Stimulated activated naive CD8-positive, alpha-beta T cell treated with anti-CD3 and anti-CD28 coated beads, Interleukin-15, Interleukin-2, amounts not matched to agents 100 ng/mL and 50 ng/mL, for 24 hours (primary cell): ENCODE measurements around the gene CCDC142.

Experiments used
- H3K27ac Mint-ChIP-seq: one replicate; pipeline ENCODE4 v1.8.0; 2021; ENCODE audit warnings: mild to moderate bottlenecking, mixed read lengths
- H3K27me3 Mint-ChIP-seq: one replicate; pipeline ENCODE4 v1.8.0; 2021; ENCODE audit warnings: mixed read lengths
- H3K36me3 Mint-ChIP-seq: one replicate; pipeline ENCODE4 v1.8.0; 2021; ENCODE audit warnings: low read depth, mixed read lengths
- H3K4me1 Mint-ChIP-seq: one replicate; pipeline ENCODE4 v1.8.0; 2021; ENCODE audit warnings: low read depth, mixed read lengths
- H3K4me3 Mint-ChIP-seq: one replicate; pipeline ENCODE4 v1.8.0; 2021; ENCODE audit warnings: mild to moderate bottlenecking, mixed read lengths
- H3K9me3 Mint-ChIP-seq: one replicate; pipeline ENCODE4 v1.8.0; 2021; ENCODE audit warnings: mixed read lengths

Gene CCDC142

DNA sequence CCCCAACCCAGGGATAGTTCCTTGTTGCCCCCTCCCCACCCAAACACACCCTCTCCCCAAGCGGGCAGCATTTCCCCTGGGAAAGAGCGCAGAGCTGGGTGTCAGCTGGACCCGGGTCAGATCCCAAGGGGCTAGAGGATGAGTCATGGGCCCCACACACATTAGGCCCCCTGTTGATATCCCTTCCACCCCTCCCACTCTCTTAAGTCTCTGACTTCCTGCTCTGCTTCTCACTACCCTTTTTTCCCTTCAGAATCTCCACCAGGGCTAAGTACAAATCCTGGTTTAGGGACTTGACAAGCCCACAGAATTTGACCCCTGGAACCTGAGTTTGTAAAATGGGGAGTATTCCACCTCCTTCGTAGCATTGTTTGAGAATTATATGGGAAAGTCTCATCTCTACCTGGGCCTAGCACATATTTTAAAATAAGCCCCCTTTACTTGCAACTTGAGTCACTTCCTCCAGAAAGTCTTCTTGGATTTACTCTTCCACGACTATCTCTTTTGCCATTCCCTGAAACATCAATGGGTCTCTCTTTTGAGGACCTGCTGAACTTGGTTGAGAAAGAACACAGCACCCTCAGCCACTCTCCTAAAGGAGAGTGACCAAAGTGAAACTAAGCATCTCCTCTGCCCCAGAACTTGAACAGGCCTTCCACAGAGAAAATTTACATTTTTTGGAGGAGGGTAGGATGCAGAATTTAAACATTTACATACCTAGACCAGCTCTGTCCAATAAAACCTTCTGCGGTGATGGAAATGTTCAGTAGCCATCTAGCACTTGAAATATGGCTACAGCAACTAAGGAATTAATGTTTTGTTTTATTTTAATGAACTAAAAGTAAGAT, 45.7 kb downstream of the CCDC142 start:
- Mint-ChIP-seq H3K4me3 (no peak overlapping the region), H3K27ac (no peak overlapping the region)

DNA sequence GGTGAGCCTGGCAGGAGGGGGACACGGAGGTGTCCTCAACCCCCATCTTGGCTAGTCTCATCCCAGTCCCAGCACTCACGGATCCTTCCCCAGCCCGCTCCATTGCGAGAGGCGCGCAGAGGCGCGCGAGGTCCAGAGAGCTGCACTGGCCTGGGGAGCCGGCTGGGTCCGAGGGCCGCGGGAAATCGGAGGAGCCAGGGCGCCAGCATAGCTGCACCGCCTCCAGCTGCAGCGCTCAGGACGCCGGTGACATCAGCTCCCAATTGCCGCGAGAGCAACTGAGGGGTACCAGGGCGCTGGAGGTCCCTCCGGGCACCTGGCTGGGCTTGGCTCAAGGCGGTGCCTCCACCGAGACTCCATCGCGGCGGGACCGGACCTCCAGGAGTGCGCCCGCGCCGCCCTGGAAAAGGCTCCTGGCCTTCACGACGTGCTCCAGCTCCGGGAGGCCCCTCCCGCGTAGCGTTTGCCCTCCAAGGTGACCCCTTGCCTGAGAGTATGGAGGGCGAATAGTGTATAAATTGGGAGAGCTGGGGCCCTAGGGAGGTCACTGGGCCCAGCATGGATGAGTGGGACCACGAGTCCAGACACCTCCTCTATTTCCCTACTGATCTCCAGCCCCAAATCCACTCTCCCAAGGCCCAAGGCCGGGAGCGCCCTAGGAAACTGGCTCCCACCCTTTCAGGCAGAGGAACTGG, 46.5 kb downstream of the CCDC142 start:
- no peaks in the 10 kb centered on the region for H3K9me3 Mint-ChIP-seq
- no peak overlapping the region for H3K4me3 Mint-ChIP-seq
- H3K4me1 Mint-ChIP-seq = peaks cover 21% of the 10 kb centered on the region
- H3K27ac Mint-ChIP-seq = no peak overlapping the region
- no peaks in the 10 kb centered on the region for H3K36me3 Mint-ChIP-seq
- peaks cover 9% of the 10 kb centered on the region for H3K27me3 Mint-ChIP-seq

More for the DNA sequence above, 45.7 kb downstream of the CCDC142 start:
- Mint-ChIP-seq H3K27me3 (peaks cover 9% of the 10 kb centered on the region), H3K4me1 (peaks cover 21% of the 10 kb centered on the region), H3K36me3 (no peaks in the 10 kb centered on the region), H3K9me3 (no peaks in the 10 kb centered on the region)

DNA sequence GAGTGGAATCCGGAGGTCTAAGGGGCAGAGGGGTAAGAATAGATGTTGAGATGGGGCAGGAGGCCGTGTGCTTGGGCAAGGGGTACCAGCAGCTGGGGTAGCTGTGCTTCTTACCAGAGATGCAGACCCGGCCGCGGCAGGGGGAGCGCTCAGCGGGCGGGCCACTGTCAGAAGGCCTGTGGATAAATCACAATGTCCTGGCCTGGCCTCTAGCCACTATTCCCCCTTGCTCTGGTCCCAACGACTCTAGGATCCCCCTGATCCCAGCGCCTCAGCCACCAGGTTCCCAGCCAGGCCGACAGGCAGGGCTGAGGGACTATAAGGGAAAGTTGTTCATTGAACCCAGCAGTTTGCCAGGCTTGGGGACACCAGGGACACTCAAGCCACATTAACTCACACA, 52.3 kb downstream of the CCDC142 start:
- no peak overlapping the region for H3K27ac Mint-ChIP-seq
- no peaks in the 10 kb centered on the region for H3K9me3 Mint-ChIP-seq
- peaks cover 9% of the 10 kb centered on the region for H3K36me3 Mint-ChIP-seq
- no peak overlapping the region for H3K4me3 Mint-ChIP-seq
- H3K4me1 Mint-ChIP-seq = no peaks in the 10 kb centered on the region
- H3K27me3 Mint-ChIP-seq = no peaks in the 10 kb centered on the region

DNA sequence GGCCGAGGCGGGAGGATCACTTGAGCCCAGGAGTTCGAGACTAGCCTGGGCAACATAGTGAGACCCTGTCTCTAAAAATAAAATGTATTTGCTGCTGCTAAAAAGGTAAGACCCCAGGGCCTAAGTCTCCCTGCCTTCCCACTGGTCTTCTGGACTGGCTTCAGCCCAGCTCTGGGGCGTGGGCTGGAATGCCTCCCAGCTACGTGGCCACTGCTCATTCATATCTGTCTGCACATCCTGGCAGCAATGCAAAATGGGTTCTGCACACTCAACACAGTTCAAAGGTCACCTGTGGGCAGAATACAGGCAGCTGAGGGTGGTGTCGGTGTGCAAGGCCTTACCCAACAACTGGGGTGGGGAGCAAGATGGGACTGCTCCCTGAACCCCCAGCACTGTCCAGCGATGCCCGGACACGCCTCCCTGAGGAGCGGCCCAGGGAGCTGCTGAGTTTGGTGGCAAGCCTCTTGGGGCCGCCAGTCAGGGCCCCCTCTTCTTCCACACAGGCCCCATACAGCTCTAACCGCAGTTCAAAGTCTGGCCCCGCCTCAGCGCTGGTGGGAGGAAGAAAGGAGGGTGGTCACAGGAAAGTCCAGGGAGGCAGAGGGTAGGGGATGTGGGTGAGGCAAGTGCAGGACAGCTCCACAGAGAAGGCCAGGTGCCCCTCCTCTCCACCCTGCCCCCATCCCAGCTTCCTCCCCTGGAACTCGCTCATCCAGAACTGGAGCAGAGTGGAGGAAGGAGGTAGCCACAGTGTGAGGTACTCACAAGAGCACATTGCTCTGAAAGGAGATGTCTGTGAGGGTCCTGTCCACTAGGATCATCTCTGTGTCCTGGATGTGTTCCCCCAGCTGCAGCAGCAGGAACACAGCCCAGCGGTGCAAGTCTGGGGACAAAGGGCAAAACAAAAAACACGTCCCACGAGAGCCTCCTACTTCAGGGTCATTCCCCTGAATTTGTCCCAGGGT, 53.0 kb downstream of the CCDC142 start:
- H3K9me3 Mint-ChIP-seq = no peaks in the 10 kb centered on the region
- H3K4me1 Mint-ChIP-seq = no peaks in the 10 kb centered on the region
- H3K27me3 Mint-ChIP-seq = no peaks in the 10 kb centered on the region
- no peak overlapping the region for H3K27ac Mint-ChIP-seq
- H3K4me3 Mint-ChIP-seq = no peak overlapping the region
- peaks cover 14% of the 10 kb centered on the region for H3K36me3 Mint-ChIP-seq

DNA sequence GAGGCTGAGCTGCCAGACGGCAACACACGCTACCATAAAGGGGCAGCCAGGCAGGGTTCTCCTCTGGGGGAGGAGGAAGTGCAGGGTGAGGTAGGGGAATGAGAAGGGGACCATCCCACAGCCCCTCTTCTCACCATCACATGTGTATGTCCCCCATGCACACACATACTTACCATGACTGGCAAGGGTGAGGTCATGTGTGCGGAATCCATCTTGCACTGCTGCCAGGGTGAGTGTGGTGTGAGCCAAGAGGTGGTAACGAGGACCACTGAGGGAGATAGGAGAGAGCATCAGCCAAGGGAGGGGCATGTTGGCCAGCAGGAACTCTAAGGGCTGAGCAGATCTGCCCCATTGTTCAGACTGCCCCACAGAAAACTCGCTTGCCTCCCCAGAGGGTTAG, 54.1 kb downstream of the CCDC142 start:
- H3K4me1 Mint-ChIP-seq = no peaks in the 10 kb centered on the region
- H3K27ac Mint-ChIP-seq = no peak overlapping the region
- peaks cover 16% of the 10 kb centered on the region for H3K36me3 Mint-ChIP-seq
- H3K9me3 Mint-ChIP-seq = no peaks in the 10 kb centered on the region
- H3K4me3 Mint-ChIP-seq = no peak overlapping the region
- H3K27me3 Mint-ChIP-seq = no peaks in the 10 kb centered on the region

DNA sequence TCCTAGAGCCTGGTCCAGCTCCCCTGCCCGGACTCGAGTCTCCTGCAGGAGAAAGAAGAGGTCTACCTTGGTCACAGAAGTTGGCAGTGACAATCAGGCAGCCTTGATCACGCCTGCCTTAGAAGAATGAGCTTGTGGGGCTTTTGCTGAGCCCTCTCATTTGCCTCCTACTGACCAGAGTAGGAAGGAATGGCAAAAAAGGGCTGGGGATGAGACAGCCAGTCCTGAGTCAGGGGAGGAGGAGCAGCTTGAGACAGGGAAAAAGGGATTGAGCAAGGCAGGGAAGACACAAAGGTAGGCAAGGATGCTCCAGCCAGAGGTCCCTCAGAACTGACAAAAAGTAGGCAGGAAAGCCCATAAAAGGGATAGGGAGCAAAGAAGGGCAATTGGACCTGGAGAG, 55.2 kb downstream of the CCDC142 start:
- Mint-ChIP-seq H3K27ac (no peak overlapping the region), H3K27me3 (no peaks in the 10 kb centered on the region), H3K4me1 (peaks cover 5% of the 10 kb centered on the region), H3K4me3 (no peak overlapping the region), H3K9me3 (no peaks in the 10 kb centered on the region), H3K36me3 (peaks cover 16% of the 10 kb centered on the region)

DNA sequence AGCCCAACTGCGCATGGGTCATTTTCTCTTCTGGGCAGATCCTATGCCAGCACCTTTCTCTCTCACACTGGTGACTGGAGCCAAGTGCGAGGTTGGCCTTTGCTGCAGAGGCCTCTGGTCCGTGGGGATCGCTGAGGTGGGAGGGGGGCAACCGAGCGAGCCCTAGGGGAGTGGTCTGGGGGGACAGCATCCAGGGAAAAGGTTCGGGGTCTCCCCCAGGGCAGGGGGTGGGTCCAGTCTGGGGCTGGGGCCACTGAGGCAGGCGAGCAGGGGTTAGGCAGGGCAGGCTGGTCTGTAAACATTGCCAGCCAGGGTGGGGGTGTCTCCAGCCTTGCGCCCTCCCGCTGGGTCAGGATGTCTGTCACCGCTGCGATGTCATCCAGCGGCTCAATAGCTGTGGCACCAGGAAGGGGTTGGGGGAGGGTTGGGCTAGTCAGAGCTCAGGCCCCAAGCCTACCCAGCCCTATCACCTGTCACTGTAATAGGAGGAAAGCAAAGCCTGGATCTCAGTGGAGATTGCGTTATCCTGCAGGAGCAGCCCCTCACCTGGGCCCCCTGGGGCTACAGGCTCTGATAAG, 56.5 kb downstream of the CCDC142 start:
- Mint-ChIP-seq H3K36me3 (peaks cover 16% of the 10 kb centered on the region), H3K4me3 (no peak overlapping the region), H3K9me3 (no peaks in the 10 kb centered on the region), H3K27ac (no peak overlapping the region), H3K4me1 (peaks cover 10% of the 10 kb centered on the region), H3K27me3 (no peaks in the 10 kb centered on the region)

DNA sequence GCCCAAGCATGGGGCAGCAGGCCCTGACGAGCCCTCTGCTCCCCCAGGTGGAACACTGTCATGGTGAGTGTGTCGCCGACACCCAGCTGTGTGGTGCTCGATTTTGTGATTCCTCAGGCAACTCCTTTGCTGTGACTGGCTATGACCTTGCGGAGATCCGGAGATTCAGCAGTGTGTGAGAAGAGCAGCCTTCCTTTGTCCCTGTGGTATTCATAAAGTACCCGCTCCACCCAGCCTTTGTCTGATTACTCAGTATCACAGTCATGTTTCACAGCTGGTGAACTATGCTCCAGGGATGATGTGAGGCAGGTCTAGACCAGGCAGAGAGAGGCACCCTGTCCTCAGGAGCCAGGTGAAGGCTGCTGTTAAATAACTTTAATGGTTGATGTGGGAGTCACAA, 57.3 kb downstream of the CCDC142 start:
- Mint-ChIP-seq H3K9me3 (no peaks in the 10 kb centered on the region), H3K27ac (no peak overlapping the region)

DNA sequence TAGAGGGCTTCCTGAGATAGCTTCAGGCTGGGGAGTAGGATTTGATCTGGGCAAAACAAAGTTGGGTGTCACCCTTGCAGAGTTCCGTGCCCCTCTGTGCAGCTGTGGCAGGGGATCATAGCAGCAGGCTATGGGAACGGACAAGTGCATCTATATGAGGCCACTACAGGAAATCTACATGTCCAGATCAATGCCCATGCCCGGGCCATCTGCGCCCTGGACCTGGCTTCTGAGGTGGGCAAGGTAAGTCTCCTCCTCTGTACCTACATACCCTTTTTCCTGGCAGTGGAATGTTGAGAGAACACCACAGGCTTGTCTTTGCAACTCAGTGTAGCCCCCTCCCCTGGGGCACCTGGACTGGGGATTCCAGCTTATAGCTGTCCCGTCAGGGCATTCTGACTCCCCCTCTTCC, 57.8 kb downstream of the CCDC142 start:
- H3K27ac Mint-ChIP-seq = no peak overlapping the region
- H3K36me3 Mint-ChIP-seq = peaks cover 16% of the 10 kb centered on the region
- H3K9me3 Mint-ChIP-seq = no peaks in the 10 kb centered on the region
- H3K4me1 Mint-ChIP-seq = peaks cover 21% of the 10 kb centered on the region
- no peaks in the 10 kb centered on the region for H3K27me3 Mint-ChIP-seq
- no peak overlapping the region for H3K4me3 Mint-ChIP-seq

More for the DNA sequence above, 57.3 kb downstream of the CCDC142 start:
- H3K4me1 Mint-ChIP-seq = peaks cover 16% of the 10 kb centered on the region
- no peaks in the 10 kb centered on the region for H3K27me3 Mint-ChIP-seq
- H3K4me3 Mint-ChIP-seq = no peak overlapping the region
- peaks cover 16% of the 10 kb centered on the region for H3K36me3 Mint-ChIP-seq

DNA sequence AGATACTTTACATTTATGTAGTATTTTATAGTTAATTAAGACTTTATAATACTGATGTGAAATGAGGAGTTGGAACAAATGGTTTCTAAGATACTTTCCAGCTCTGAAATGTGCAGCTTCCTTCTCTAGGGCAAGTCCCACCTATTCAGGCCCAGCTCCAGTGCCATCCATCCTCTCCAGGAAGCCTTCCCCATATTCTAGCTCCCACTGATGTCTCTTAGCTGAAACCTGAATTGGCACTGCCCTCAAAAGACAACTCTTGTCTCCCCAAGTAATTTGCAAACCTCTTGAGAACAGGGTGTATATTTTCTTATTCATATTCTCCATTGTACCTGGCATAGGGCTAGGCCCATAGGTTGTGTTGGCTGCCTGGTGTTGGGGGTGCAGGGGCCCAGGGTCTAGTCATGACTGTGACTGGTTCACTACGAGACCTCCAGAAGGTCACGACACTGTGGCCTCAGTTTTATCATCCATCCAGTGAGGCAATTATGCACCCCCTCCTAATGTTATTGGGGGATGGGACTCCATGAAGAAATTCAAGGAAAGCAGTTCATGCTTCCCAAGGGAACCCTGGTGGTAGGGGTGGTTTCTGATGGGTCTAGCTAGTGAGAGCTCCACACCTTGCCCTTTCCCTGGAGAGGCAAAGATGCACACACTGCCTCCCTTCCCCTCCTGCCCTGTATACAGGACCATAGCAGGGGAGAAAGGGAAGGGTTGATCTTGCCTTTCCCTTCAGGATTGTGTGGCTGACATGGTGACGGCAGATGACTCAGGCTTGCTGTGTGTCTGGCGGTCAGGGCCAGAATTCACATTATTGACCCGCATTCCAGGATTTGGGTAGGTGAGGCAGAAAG, 58.4 kb downstream of the CCDC142 start:
- H3K27me3 Mint-ChIP-seq = no peaks in the 10 kb centered on the region
- H3K4me3 Mint-ChIP-seq = no peak overlapping the region
- H3K9me3 Mint-ChIP-seq = no peaks in the 10 kb centered on the region
- peaks cover 24% of the 10 kb centered on the region for H3K4me1 Mint-ChIP-seq
- H3K27ac Mint-ChIP-seq = no peak overlapping the region
- H3K36me3 Mint-ChIP-seq = peaks cover 16% of the 10 kb centered on the region
